ENCODE measurements around the gene MAP7D3.
"Not testable (repeated sequence)": the region's sequence is repeated elsewhere in the genome, so short reads cannot be mapped to it uniquely, and the experiment has no call there.

MAP7D3 gene

GRCh38 chrX:136250191-136251040 lies 784 bp downstream of the MAP7D3 start:
- DNase-seq (ENCODE audit: low read depth) = no peak
- peak overlapping the region; percentile 63 for H3K4me3 ChIP-seq (ENCODE audit: low read length)
- TF ChIP-seq CTCF (conservative IDR thresholded peaks at IDR 0.05; ENCODE audit: low read depth, low read length) = no peak

- no peak overlapping the region for H3K4me3 ChIP-seq (ENCODE audit: low read length)
- DNase-seq (ENCODE audit: low read depth) = no peak
- TF ChIP-seq CTCF (conservative IDR thresholded peaks at IDR 0.05; ENCODE audit: low read depth, low read length) = no peak
These were observed 5.0 kb downstream of the MAP7D3 start for GRCh38 chrX:136246201-136246600.

DNA sequence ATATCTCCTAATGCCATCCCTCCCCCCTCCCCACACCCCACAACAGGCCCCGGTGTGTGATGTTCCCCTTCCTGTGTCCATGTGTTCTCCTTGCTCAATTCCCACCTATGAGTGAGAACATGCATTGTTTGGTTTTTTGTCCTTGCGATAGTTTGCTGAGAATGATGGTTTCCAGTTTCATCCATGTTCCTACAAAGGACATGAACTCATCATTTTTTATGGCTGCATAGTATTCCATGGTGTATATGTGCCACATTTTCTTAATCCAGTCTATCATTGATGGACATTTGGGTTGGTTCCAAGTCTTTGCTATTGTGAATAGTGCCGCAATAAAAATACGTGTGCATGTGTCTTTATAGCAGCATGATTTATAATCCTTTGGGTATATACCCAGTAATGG lies 13.4 kb downstream of the MAP7D3 start:
- not testable (repeated sequence) for DNase-seq (ENCODE audit: low read depth)

DNA sequence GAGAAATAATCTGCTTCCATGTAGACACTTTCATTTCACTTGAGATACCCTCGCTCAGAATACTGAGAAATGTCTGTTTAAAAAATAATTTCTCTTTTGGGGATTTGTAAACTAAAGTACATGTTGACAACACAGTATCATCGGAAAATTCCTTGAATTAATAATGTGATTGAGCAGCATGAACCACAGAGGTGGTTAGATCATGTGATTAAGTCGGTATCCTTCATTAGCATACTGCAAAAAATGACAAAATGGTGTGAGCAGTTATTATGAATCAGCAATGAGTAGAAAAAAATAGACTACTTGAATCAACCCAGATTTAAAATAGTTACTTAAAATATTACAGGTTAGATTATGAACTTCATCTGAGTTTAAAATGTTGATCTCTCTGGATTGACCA lies 14.1 kb downstream of the MAP7D3 start:
- TF ChIP-seq CTCF (conservative IDR thresholded peaks at IDR 0.05; ENCODE audit: low read depth, low read length) = no peak
- DNase-seq (ENCODE audit: low read depth) = no peak
- no peak overlapping the region for H3K4me3 ChIP-seq (ENCODE audit: low read length)

More for the DNA sequence above, 13.4 kb downstream of the MAP7D3 start:
- H3K4me3 ChIP-seq (ENCODE audit: low read length) = not testable (repeated sequence)

- no peak for DNase-seq (ENCODE audit: low read depth)
- no peak for TF ChIP-seq CTCF (conservative IDR thresholded peaks at IDR 0.05; ENCODE audit: low read depth, low read length)
- H3K4me3 ChIP-seq (ENCODE audit: low read length) = no peak overlapping the region
These were observed 22.4 kb downstream of the MAP7D3 start for GRCh38 chrX:136228839-136229207.

GRCh38 chrX:136227948-136228838 lies 23.0 kb downstream of the MAP7D3 start:
- DNase-seq (ENCODE audit: low read depth) = no peak
- no peak overlapping the region for H3K4me3 ChIP-seq (ENCODE audit: low read length)
- no peak for TF ChIP-seq CTCF (conservative IDR thresholded peaks at IDR 0.05; ENCODE audit: low read depth, low read length)

DNA sequence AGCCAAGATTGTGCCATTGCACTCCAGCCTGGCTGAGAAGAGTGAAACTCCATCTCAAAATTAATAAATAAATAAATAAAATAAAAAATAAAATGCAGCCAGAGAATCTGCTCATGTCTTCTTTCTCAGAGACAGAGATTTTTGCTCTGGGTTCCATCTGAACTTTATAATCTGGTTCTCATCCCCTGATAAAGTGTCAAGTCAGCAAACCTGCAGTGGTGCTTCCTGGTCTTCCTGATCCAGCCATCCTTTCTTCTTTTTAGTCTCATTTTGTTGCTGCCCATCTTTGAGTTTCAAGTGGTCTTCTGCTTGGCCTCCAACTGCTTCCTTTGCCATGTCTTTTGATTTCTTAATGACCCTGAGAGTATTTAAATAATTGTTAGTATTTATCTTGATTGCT lies 24.1 kb downstream of the MAP7D3 start:
- no peak overlapping the region for H3K4me3 ChIP-seq (ENCODE audit: low read length)
- no peak for TF ChIP-seq CTCF (conservative IDR thresholded peaks at IDR 0.05; ENCODE audit: low read depth, low read length)
- no peak for DNase-seq (ENCODE audit: low read depth)
